ENCODE data around the gene ANKRD2. TPM values are rescaled to one million over a fixed set of nuclear protein-coding genes. Genes with fewer than 3 reads are reported as not detected.
"Not testable (repeated sequence)": the region's sequence is repeated elsewhere in the genome, so short reads cannot be mapped to it uniquely, and the experiment has no call there.

ANKRD2 gene, protein sequence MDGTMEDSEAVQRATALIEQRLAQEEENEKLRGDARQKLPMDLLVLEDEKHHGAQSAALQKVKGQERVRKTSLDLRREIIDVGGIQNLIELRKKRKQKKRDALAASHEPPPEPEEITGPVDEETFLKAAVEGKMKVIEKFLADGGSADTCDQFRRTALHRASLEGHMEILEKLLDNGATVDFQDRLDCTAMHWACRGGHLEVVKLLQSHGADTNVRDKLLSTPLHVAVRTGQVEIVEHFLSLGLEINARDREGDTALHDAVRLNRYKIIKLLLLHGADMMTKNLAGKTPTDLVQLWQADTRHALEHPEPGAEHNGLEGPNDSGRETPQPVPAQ
- total RNA-seq (0.05 TPM), polyA plus RNA-seq (0.68 TPM)
- long read RNA-seq, donor 1: 0 reads
- long read RNA-seq, donor 2: 0 reads
- long read RNA-seq, donor 3: 0 reads
- long read RNA-seq, donor 4: 0 reads
- long read RNA-seq, donor 5: 0 reads
- long read RNA-seq, donor 6: 0 reads
- long read RNA-seq, donor 7: 0 reads
- long read RNA-seq, donor 8: 0 reads
- long read RNA-seq, donor 9: 0 reads
- long read RNA-seq, donor 10: 0 reads

DNA sequence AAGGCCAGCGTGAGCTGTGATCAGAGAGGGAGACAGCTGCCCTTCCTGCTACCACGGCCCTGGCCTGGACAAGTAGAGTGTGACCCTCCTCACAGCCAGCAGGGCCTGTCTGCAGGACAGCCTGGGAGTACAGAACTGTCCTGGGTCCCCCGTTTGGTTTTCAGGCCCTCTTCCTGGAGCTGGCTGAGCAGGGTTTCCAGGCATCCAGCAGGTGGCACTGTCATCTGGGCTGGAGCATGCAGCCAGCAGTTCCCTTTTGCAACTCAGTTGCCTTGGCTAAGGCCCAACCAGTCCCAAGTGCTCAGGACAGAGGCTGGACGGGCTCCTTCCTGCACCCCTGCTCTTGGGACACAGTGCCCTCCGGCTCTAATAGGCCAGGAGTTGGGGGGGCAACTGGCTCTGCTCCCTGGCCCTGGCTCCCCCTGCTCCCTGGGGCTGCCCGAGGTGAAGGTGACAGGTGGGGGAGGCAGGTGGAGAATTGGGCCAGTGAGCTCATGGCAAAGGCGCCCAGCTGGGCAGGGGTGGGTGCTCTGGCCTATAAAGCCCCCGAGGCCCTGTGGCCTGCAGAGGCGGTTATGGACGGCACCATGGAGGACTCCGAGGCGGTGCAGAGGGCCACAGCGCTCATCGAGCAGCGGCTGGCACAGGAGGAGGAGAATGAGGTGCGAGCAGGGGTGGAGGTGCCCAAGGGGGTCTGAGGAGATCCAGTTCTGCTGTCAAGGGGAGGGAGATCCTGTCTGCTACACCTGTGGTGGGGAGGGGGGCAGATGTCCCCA lies at the start of gene ANKRD2:
TSS of gene ANKRD2 (plus strand) at position 566 of the 776 bp plus-strand sequence. CDS start at position 576, 10 bp downstream.
- Histone ChIP-seq H3K27ac (ENCODE audit: low read depth in 1 of 2, low read length in 1 of 2) (peak within 1 kb of the TSS in 1 of 2 donors; percentile 44), H3K4me3 (ENCODE audit: low read length in 2 of 2) (no peak within 1 kb of the TSS), H3K4me1 (ENCODE audit: control insufficient read depth in 2 of 2, insufficient read depth in 2 of 2, low read length in 2 of 2) (no peaks in the 10 kb centered on the region), H3K9me3 (ENCODE audit: control insufficient read depth in 2 of 2, insufficient read depth in 1 of 2, low read length in 1 of 2) (no peaks in the 10 kb centered on the region), H3K27me3 (ENCODE audit: control insufficient read depth in 2 of 2, insufficient read depth in 1 of 2, low read length in 1 of 2) (peaks cover 0 to 1% of the 10 kb centered on the region in 2 donors), H3K36me3 (ENCODE audit: control insufficient read depth in 2 of 2, insufficient read depth in 2 of 2, low read length in 1 of 2) (no peaks in the 10 kb centered on the region)
- peak in 6 of 9 donors; percentile 22 to 61 (median 44) for DNase-seq (ENCODE audit: low read depth in 6 of 9, low spot score in 9 of 9)
- WGBS: 77% methylated on average over 16 of the region's 16 CpGs

DNA sequence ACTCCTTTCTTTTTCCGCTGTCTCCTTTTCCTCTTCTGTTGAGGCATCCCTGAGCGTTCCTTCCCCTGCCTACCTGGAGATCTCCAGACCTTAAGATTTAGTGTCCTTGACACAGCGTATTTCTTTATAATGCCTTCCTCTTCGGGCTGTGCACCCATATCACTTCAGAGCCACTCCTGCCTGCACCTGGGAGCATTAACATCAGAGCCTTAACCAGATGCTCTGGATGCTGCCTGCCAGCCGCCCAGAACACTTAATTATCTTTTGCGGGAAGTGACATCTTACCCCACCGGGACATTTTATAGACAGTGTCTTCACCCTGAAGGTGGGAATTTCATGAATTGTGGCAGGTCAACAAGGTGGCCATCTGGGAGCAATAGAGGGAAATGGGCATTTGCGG lies 49.6 kb upstream of the ANKRD2 start:
- H3K36me3 ChIP-seq (ENCODE audit: control insufficient read depth in 2 of 2, insufficient read depth in 2 of 2, low read length in 1 of 2): no peaks in the 10 kb centered on the region
- 97% methylated on average over 8 of the region's 8 CpGs for WGBS
- peaks cover 0 to 11% of the 10 kb centered on the region in 2 donors for H3K27me3 ChIP-seq (ENCODE audit: control insufficient read depth in 2 of 2, insufficient read depth in 1 of 2, low read length in 1 of 2)
- no peak overlapping the region for H3K27ac ChIP-seq (ENCODE audit: low read depth in 1 of 2, low read length in 1 of 2)
- DNase-seq (ENCODE audit: low read depth in 6 of 9, low spot score in 9 of 9): no peak
- no peaks in the 10 kb centered on the region for H3K4me1 ChIP-seq (ENCODE audit: control insufficient read depth in 2 of 2, insufficient read depth in 2 of 2, low read length in 2 of 2)
- H3K4me3 ChIP-seq (ENCODE audit: low read length in 2 of 2): no peak overlapping the region
- H3K9me3 ChIP-seq (ENCODE audit: control insufficient read depth in 2 of 2, insufficient read depth in 1 of 2, low read length in 1 of 2): no peaks in the 10 kb centered on the region

DNA sequence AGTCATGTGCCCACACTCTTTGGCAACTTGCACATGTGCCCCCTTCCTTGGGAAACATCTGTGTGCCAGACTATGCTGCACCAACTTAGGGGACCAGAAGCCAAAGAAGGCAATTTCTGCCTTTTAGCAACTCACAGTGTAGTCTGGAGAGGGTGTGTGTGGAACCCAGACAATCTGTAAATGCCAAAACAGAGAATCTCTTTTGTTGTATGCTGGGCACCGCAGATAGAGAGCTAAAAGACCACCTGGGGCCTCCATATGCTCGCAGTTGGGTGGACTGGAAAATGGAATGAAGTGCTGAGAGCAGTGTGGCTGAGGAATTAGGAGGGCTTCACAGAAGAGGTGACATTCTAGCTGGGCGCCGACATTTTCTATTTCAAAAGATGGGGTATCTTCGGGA lies 47.5 kb upstream of the ANKRD2 start:
- no peaks in the 10 kb centered on the region for H3K4me1 ChIP-seq (ENCODE audit: control insufficient read depth in 2 of 2, insufficient read depth in 2 of 2, low read length in 2 of 2)
- peaks cover 0 to 5% of the 10 kb centered on the region in 2 donors for H3K27me3 ChIP-seq (ENCODE audit: control insufficient read depth in 2 of 2, insufficient read depth in 1 of 2, low read length in 1 of 2)
- no peak for DNase-seq (ENCODE audit: low read depth in 6 of 9, low spot score in 9 of 9)
- H3K4me3 ChIP-seq (ENCODE audit: low read length in 2 of 2): no peak overlapping the region
- no peak overlapping the region for H3K27ac ChIP-seq (ENCODE audit: low read depth in 1 of 2, low read length in 1 of 2)
- H3K36me3 ChIP-seq (ENCODE audit: control insufficient read depth in 2 of 2, insufficient read depth in 2 of 2, low read length in 1 of 2): no peaks in the 10 kb centered on the region
- WGBS: 97% methylated on average over 5 of the region's 5 CpGs
- H3K9me3 ChIP-seq (ENCODE audit: control insufficient read depth in 2 of 2, insufficient read depth in 1 of 2, low read length in 1 of 2): no peaks in the 10 kb centered on the region

DNA sequence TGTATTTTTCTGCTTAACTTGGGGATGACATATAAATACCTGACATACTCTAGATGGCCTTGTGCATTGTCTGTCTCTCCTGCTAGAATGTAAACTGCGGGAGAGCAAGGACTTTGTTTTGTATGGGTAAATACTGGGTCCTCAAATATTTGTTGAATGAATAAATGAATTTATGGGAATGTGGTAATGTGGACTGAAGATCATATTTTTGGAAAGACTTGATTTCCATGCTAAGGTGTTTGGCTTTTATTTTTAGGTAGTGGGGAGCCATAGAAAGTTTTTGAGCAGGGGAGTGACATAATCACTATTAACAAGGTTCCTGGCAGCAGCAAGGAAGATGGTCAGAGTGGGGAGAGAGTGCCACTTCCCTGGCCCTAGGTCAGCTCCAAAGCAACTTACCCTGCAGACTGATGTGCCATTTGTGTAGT lies 46.9 kb upstream of the ANKRD2 start:
- DNase-seq (ENCODE audit: low read depth in 6 of 9, low spot score in 9 of 9): no peak
- Histone ChIP-seq H3K9me3 (ENCODE audit: control insufficient read depth in 2 of 2, insufficient read depth in 1 of 2, low read length in 1 of 2) (no peaks in the 10 kb centered on the region), H3K4me1 (ENCODE audit: control insufficient read depth in 2 of 2, insufficient read depth in 2 of 2, low read length in 2 of 2) (no peaks in the 10 kb centered on the region), H3K4me3 (ENCODE audit: low read length in 2 of 2) (no peak overlapping the region), H3K27me3 (ENCODE audit: control insufficient read depth in 2 of 2, insufficient read depth in 1 of 2, low read length in 1 of 2) (peaks cover 0 to 3% of the 10 kb centered on the region in 2 donors), H3K27ac (ENCODE audit: low read depth in 1 of 2, low read length in 1 of 2) (no peak overlapping the region), H3K36me3 (ENCODE audit: control insufficient read depth in 2 of 2, insufficient read depth in 2 of 2, low read length in 1 of 2) (no peaks in the 10 kb centered on the region)
- WGBS: 97% methylated on average over 1 of the region's 1 CpG

DNA sequence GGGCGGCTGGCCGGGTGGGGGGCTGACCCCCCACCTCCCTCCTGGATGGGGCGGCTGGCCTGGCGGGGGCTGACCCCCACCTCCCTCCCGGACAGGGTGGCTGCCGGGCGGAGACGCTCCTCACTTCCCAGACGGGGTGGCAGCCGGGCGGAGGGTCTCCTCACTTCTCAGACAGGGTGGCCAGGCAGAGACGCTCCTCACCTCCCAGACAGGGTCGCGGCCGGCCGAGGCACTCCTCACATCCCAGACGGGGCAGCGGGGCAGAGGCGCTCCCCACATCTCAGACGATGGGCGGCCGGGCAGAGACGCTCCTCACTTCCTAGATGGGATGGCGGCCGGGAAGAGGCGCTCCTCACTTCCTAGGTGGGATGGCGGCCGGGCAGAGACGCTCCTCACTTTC lies 43.7 kb upstream of the ANKRD2 start:
- H3K36me3 ChIP-seq (ENCODE audit: control insufficient read depth in 2 of 2, insufficient read depth in 2 of 2, low read length in 1 of 2); H3K27me3 ChIP-seq (ENCODE audit: control insufficient read depth in 2 of 2, insufficient read depth in 1 of 2, low read length in 1 of 2); H3K4me1 ChIP-seq (ENCODE audit: control insufficient read depth in 2 of 2, insufficient read depth in 2 of 2, low read length in 2 of 2); H3K9me3 ChIP-seq (ENCODE audit: control insufficient read depth in 2 of 2, insufficient read depth in 1 of 2, low read length in 1 of 2); DNase-seq (ENCODE audit: low read depth in 6 of 9, low spot score in 9 of 9); H3K4me3 ChIP-seq (ENCODE audit: low read length in 2 of 2); H3K27ac ChIP-seq (ENCODE audit: low read depth in 1 of 2, low read length in 1 of 2): not testable (repeated sequence)
- WGBS: 99% methylated on average over 26 of the region's 29 CpGs

DNA sequence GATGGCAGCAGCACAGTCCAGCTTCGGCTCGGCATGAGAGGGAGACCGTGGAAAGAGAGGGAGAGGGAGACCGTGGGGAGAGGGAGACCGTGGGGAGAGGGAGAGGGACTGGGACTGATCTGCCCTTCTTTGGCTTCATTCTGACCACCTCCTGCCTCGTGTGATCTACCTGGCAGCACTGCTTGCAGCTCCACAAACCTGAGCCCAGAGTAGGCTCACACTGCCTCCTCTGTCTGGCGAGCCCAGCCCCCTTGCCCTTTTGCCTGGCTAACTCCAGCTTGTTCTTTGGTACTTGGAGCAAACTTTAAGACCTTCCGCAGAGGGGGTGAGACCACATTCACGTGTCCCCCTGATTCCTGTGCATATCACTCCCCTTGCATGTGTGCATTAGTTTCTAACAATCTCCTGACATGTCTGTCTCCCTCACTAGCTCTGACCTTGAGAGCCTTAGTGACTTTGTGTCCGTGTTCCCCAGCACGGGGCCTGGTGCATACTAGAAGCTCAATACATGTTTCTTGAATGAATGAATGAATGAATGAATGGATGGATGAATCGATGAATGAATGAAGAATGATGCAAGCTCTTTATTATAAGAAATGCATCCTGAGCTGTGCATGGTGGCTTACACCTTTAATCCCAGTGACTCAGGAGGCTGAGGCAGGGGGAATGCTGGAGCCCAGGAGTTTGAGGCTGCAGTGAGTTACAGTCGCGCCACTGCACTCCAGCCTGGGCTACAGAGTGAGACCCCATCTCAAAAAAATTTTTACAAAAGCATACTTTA lies 42.7 kb upstream of the ANKRD2 start:
- H3K27ac ChIP-seq (ENCODE audit: low read depth in 1 of 2, low read length in 1 of 2): no peak overlapping the region
- no peaks in the 10 kb centered on the region for H3K9me3 ChIP-seq (ENCODE audit: control insufficient read depth in 2 of 2, insufficient read depth in 1 of 2, low read length in 1 of 2)
- DNase-seq (ENCODE audit: low read depth in 6 of 9, low spot score in 9 of 9): no peak
- H3K4me1 ChIP-seq (ENCODE audit: control insufficient read depth in 2 of 2, insufficient read depth in 2 of 2, low read length in 2 of 2): no peaks in the 10 kb centered on the region
- no peaks in the 10 kb centered on the region for H3K36me3 ChIP-seq (ENCODE audit: control insufficient read depth in 2 of 2, insufficient read depth in 2 of 2, low read length in 1 of 2)
- H3K27me3 ChIP-seq (ENCODE audit: control insufficient read depth in 2 of 2, insufficient read depth in 1 of 2, low read length in 1 of 2): no peaks in the 10 kb centered on the region
- 85% methylated on average over 14 of the region's 14 CpGs for WGBS
- H3K4me3 ChIP-seq (ENCODE audit: low read length in 2 of 2): no peak overlapping the region

DNA sequence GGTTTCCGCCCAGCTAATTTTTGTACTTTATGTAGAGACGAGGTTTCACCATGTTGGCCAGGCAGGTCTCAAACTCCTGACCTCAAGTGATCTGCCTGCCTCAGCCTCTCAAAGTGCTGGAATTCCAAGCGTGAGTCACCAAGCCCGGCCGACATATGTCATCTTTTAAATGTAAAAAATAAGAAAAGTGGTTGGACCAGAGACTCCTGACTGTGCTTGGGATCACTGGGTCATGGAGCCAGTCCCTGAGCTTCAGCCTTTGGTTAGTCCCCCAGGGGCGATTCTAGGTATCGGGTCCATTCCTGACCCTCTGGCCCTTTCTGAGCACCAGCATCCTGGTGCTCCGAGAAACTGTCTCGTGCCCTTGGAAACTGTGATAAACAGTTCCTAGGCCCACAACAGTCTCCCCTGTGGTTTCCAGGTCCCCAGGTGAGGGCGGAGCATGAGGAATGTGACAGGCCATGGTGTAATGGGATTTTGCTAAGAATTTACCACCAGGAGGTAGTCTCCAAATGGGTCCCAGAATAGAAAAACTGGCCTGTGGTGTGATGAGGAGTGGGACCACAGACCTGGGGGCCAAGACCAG lies 41.1 kb upstream of the ANKRD2 start:
- Histone ChIP-seq H3K4me1 (ENCODE audit: control insufficient read depth in 2 of 2, insufficient read depth in 2 of 2, low read length in 2 of 2) (no peaks in the 10 kb centered on the region), H3K27ac (ENCODE audit: low read depth in 1 of 2, low read length in 1 of 2) (no peak overlapping the region), H3K4me3 (ENCODE audit: low read length in 2 of 2) (no peak overlapping the region), H3K36me3 (ENCODE audit: control insufficient read depth in 2 of 2, insufficient read depth in 2 of 2, low read length in 1 of 2) (no peaks in the 10 kb centered on the region), H3K27me3 (ENCODE audit: control insufficient read depth in 2 of 2, insufficient read depth in 1 of 2, low read length in 1 of 2) (no peaks in the 10 kb centered on the region), H3K9me3 (ENCODE audit: control insufficient read depth in 2 of 2, insufficient read depth in 1 of 2, low read length in 1 of 2) (no peaks in the 10 kb centered on the region)
- WGBS: 92% methylated on average over 10 of the region's 10 CpGs
- no peak for DNase-seq (ENCODE audit: low read depth in 6 of 9, low spot score in 9 of 9)

DNA sequence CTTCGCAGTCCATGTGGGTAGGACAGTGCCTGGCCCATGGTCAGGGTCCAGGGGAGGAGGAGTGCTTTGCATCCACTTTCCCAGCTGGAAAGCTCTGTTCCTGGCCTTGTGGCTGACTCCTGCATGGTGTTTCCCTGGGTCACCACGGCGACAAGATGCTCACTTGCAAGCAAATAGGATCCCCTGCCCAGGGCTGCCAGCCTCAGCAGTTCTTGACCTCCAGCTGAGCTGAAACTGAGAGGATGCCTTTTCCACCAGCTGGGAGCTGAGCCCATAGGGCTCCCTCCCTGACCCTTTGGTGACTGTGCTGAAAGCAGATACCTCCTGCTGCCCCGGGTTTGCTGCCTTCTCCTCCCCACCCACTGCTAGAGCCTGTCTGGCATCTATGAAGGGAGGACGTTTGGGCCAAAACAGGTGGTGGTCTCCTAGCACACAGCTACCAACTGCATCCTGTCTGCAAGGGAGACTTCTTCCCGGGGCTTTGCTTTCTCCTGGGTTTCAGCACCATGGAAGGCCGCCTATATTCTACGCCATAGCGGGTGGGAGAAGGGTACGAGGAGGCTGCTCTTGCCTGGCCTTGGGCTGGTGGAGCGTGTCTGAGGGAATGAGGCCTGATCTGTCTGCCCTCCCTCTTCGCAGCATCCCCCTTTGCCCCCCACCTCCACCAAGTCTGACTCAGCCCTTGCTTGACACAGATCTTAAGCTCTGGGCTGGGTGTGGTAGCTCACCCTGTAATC lies 39.5 kb upstream of the ANKRD2 start:
- H3K27me3 ChIP-seq (ENCODE audit: control insufficient read depth in 2 of 2, insufficient read depth in 1 of 2, low read length in 1 of 2): no peaks in the 10 kb centered on the region
- H3K27ac ChIP-seq (ENCODE audit: low read depth in 1 of 2, low read length in 1 of 2): no peak overlapping the region
- no peaks in the 10 kb centered on the region for H3K4me1 ChIP-seq (ENCODE audit: control insufficient read depth in 2 of 2, insufficient read depth in 2 of 2, low read length in 2 of 2)
- H3K36me3 ChIP-seq (ENCODE audit: control insufficient read depth in 2 of 2, insufficient read depth in 2 of 2, low read length in 1 of 2): no peaks in the 10 kb centered on the region
- 92% methylated on average over 12 of the region's 12 CpGs for WGBS
- H3K4me3 ChIP-seq (ENCODE audit: low read length in 2 of 2): no peak overlapping the region
- DNase-seq (ENCODE audit: low read depth in 6 of 9, low spot score in 9 of 9): no peak
- H3K9me3 ChIP-seq (ENCODE audit: control insufficient read depth in 2 of 2, insufficient read depth in 1 of 2, low read length in 1 of 2): no peaks in the 10 kb centered on the region
